Activated CD4-positive, CD25-positive, alpha-beta regulatory T cell treated with anti-CD3 and anti-CD28 coated beads, Interleukin-2, amount 50 U/mL, for 16 hours (primary cell): Measurements from ENCODE around the gene CYBRD1.
"Not testable (repeated sequence)": the region's sequence is repeated elsewhere in the genome, so short reads cannot be mapped to it uniquely, and the experiment has no call there.

Source experiments
- DNase-seq: peaks from one replicate; pipeline ENCODE4 v3.0.0-alpha.2; 2020; ENCODE audit warnings: low read depth, low spot score

The CYBRD1 gene, protein sequence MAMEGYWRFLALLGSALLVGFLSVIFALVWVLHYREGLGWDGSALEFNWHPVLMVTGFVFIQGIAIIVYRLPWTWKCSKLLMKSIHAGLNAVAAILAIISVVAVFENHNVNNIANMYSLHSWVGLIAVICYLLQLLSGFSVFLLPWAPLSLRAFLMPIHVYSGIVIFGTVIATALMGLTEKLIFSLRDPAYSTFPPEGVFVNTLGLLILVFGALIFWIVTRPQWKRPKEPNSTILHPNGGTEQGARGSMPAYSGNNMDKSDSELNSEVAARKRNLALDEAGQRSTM

GRCh38 chr2:171522052-171522787, at the start of gene CYBRD1:
Gene CYBRD1, plus strand, starts transcription at chr2:171522474. Its CDS starts 72 bp downstream, at chr2:171522546.
- no peak for DNase-seq

- DNase-seq = no peak
These were observed 46.3 kb upstream of the CYBRD1 start for GRCh38 chr2:171475979-171476378.

GRCh38 chr2:171478345-171478744, 43.9 kb upstream of the CYBRD1 start:
- no peak for DNase-seq

- no peak for DNase-seq
These were observed 43.0 kb upstream of the CYBRD1 start for GRCh38 chr2:171479154-171479814.

DNA sequence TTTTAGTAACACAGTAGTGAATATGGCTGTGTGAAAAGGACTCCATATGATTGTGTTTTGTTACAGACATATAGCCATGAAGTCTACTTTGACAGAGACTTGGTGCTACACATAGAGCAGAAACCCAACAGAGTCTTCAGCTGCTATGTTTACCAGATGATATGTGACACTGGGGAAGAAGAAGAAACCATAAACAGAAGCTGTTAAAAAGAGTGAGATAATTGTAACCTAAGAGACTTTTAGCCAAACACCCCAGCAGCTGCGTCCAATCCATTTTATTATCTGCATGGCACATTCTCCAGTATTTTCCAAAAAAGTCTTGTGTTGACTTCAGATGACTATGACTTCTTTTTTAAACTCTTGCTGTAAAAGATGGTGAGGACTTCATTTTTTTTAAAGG, 41.4 kb upstream of the CYBRD1 start:
- DNase-seq = no peak

GRCh38 chr2:171482308-171482707, 40.0 kb upstream of the CYBRD1 start:
- DNase-seq = no peak

GRCh38 chr2:171482877-171483276, 39.4 kb upstream of the CYBRD1 start:
- DNase-seq = no peak

- no peak for DNase-seq
These were observed 38.5 kb upstream of the CYBRD1 start for GRCh38 chr2:171483793-171484192.

GRCh38 chr2:171485116-171485515, 37.2 kb upstream of the CYBRD1 start:
- DNase-seq = no peak

DNA sequence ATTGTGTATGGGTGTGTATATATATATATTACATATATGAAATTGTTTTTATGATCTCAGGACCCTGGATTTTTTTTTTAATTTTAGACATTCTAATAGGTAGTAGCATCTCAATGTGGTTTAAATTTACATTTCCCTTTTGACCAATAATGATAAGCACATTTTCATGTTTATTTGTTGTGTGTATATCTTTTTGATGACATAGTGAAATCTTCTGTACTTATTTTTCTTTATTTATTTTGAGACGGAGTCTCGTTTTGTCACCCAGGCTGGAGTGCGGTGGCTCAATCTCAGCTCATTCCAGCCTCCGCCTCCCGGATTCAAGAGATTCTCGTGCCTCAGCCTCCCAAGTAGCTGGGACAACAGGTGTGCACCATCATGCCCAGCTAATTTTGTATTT, 35.1 kb upstream of the CYBRD1 start:
- DNase-seq = no peak

DNA sequence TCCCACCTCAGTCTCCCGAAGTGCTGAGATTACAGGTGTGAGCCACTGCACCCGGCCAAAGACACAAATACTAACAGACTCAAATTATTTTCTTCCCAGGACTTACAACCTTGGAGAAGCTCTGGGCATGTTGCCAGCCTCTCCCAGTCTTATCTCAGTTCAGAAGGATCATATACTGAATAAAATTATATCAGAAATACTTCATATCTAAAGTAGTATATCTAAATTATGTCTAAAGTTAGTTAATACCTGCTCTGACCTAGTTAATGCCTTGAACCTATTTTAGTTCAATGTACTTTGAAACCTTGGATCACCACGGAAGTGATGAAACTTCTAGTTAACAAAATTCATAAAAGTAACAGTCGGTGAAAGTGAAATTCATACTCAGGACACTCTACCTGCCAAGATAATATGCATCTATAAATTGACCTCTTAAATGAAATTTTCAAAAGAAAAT, 34.4 kb upstream of the CYBRD1 start:
- DNase-seq = no peak

- no peak for DNase-seq
These were observed 31.7 kb upstream of the CYBRD1 start for GRCh38 chr2:171490577-171490976.

DNA sequence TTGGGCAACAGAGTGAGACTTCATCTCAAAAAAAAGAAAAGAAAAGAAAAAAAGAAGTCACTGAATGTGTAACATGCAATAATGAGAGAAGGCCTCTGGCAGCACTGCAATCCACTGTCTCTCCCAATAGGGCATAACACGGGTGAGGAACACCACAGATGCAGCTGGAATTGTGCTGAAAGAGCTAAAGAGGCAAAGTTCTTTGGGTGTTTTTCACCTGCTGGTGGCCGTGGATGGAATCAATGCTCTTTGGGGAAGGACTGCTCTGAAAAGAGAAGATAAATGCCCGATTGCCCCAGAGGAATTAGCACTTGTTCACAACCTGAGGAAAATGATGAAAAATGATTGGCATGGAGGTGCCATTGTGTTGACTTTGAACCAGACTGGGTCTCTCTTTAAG, 31.0 kb upstream of the CYBRD1 start:
- DNase-seq = no peak

DNA sequence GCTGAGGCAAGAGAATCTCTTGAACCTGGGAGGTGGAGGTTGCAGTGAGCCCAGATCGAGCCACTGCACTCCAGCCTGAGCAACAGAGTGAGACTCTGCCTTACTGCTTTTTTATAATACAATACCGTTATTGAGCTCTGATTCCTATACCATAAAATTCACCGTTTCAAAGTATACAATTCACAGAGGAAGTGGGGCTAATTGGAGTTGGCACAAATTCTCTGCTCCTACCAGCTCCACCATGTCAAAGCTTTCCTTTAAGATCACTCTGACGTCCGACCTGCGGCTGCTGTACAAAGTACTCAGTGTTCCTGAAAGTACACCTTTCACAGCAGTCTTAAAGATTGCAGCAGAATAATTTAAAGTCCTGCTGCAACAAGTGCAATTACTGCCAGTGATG, 29.6 kb upstream of the CYBRD1 start:
- DNase-seq = no peak

GRCh38 chr2:171497664-171498063, 24.6 kb upstream of the CYBRD1 start:
- DNase-seq = not testable (repeated sequence)

DNA sequence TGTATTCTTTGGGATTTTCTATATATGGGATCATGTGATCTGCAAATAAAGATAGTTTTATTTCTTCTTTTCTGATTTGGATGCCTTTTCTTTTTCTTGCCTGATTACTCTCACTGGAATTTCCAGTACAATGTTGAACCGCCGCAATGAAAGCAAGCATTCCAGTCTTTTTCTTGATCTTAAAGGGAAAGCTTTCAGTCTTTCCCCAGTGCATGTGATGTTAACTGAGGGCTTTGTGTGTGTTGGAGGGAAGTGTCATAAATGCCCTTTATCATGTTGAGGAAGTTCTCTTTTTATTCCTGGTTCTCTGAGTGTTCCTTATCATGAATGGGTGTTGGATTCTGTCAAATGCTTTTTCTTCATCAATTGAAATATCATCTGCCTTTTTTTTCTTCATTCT, 16.9 kb upstream of the CYBRD1 start:
- no peak for DNase-seq

DNA sequence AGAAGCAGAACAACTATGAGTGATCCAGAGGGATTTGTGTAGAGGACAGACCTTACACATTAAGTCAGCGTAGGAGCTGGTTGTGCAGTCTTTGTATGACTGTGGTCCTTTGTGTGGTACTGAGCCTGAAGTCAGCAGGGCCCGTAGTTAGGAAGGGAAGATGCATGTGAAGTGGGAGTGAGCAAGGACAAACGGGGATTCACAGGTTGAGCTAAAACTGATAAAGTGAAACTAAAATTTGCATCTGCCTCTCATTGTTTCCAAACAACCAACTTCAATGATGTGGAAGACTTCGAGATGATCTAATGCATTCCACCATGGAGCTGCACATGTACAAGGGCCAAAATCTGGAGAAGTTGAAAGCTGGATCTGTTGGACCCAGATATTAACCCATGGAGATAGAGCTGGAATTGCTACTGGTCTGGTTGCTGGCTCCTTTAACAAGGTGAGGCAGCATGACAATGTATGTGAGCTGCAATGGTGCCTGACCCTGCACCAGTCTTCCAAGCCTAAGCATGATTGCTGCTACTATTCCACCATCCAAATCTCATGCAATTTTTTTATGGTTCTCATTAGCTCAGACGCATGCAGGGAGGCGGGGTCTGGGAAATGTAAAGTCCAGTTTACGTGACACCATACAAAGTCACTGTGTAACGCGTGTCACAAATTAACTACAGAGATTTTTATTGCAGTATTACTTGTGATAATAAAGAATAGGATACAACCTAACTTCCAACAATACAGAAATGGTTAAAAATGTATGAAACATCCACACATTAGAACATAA, 12.1 kb upstream of the CYBRD1 start:
- no peak for DNase-seq

GRCh38 chr2:171512014-171512413, 10.3 kb upstream of the CYBRD1 start:
- no peak for DNase-seq

- DNase-seq = no peak
These were observed 9.5 kb upstream of the CYBRD1 start for GRCh38 chr2:171512683-171513195.

GRCh38 chr2:171513719-171514160, 8.5 kb upstream of the CYBRD1 start:
- DNase-seq = no peak

- DNase-seq = no peak
These were observed 7.2 kb upstream of the CYBRD1 start for GRCh38 chr2:171514908-171515582.
